ENCODE results near the gene OR5D18.
"Not testable (repeated sequence)": the region's sequence is repeated elsewhere in the genome, so short reads cannot be mapped to it uniquely, and the experiment has no call there.

The OR5D18 gene

GRCh38 chr11:55819330-55819729, at the start of gene OR5D18:
TSS of gene OR5D18 (plus strand) at chr11:55819630. CDS start at chr11:55819630, 0 bp downstream.
- DNase-seq: no peak

- no peak for DNase-seq
Observed at GRCh38 chr11:55773138-55773537, 46.3 kb upstream of the OR5D18 start, which contains the start of gene OR5D13. TSS of gene OR5D13 (plus strand) at chr11:55773438. CDS start at chr11:55773438, 0 bp downstream.

- DNase-seq: no peak
Observed at GRCh38 chr11:55791606-55792005, 27.8 kb upstream of the OR5D18 start.

- no peak for DNase-seq
Observed at GRCh38 chr11:55793321-55793720, 26.1 kb upstream of the OR5D18 start.

GRCh38 chr11:55795256-55795655, 24.2 kb upstream of the OR5D18 start, which contains the start of gene OR5D14:
TSS of gene OR5D14 (plus strand) at chr11:55795556. CDS start at chr11:55795556, 0 bp downstream.
- no peak for DNase-seq

GRCh38 chr11:55806248-55806647, 13.2 kb upstream of the OR5D18 start:
- DNase-seq: no peak

GRCh38 chr11:55811067-55811466, 8.4 kb upstream of the OR5D18 start, which contains the start of gene OR5L1:
TSS of gene OR5L1 (plus strand) at chr11:55811367. CDS start at chr11:55811467, 100 bp downstream.
- DNase-seq: no peak

GRCh38 chr11:55826919-55827318, 7.5 kb downstream of the OR5D18 start, which contains the start of gene OR5L2:
TSS of gene OR5L2 (plus strand) at chr11:55827219. CDS start at chr11:55827219, 0 bp downstream.
- DNase-seq: no peak

GRCh38 chr11:55838452-55838851, 19.0 kb downstream of the OR5D18 start, which contains the start of gene OR5D16:
TSS of gene OR5D16 (plus strand) at chr11:55838752. CDS start at chr11:55838752, 0 bp downstream.
- DNase-seq: no peak

GRCh38 chr11:55847453-55847852, 28.0 kb downstream of the OR5D18 start:
- no peak for DNase-seq

- DNase-seq: no peak
Observed at GRCh38 chr11:55849037-55849436, 29.6 kb downstream of the OR5D18 start.

GRCh38 chr11:55852141-55852540, 32.7 kb downstream of the OR5D18 start:
- no peak for DNase-seq

- DNase-seq: no peak
Observed at GRCh38 chr11:55854704-55855103, 35.3 kb downstream of the OR5D18 start.

GRCh38 chr11:55867354-55867753, 47.9 kb downstream of the OR5D18 start:
- not testable (repeated sequence) for DNase-seq
